Neural cell (in vitro differentiated cells): ENCODE measurements around the gene SETBP1.

Experiments used
- EP300 ChIP-seq: fragments of 450-650 bp; conservative IDR thresholded peaks from 2 replicates; pipeline ENCODE4 v1.6.1; 2014; ENCODE audit warnings: antibody characterized with exemption, mild to moderate bottlenecking, moderate library complexity; ENCODE audit not compliant: poor library complexity, severe bottlenecking
- SMC3 ChIP-seq: fragments of 450-650 bp; conservative IDR thresholded peaks from 2 replicates; pipeline ENCODE4 v1.6.1; 2014; ENCODE audit warnings: antibody characterized with exemption, mild to moderate bottlenecking, moderate library complexity; ENCODE audit not compliant: poor library complexity
- TF ChIP-seq, protein P1 (sequence below): fragments of 450-650 bp; IDR thresholded peaks from 2 replicates; pipeline ENCODE4 v1.5.1; 2014; ENCODE audit warnings: antibody characterized with exemption, mild to moderate bottlenecking, moderate library complexity; ENCODE audit not compliant: poor library complexity, severe bottlenecking

DNA sequence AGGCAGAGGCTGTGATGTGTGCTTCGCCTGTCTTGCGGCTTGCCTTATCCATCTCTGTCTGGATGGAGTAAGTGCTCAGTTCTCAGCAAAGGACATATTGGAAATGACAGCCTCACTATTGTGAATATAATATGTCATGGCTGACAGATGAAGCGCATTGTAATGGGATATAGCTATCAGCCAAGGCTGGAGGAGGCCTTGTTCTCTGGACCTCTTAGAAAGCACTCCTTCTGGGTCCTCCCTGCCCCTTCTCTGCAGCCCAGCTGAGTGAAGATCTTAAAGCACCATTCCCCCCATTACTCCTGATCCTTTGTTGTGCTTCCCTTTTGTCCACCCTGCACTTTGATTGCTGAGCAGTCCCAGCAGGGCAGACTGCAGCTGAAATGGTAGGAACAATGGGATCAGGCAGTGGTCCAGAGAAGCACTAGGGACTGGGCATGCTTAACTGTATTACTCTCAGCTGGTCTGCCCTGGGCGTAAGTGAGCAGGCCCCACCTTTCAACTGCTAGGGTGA, 265.3 kb downstream of the SETBP1 start:
- TF ChIP-seq, protein P1, sequence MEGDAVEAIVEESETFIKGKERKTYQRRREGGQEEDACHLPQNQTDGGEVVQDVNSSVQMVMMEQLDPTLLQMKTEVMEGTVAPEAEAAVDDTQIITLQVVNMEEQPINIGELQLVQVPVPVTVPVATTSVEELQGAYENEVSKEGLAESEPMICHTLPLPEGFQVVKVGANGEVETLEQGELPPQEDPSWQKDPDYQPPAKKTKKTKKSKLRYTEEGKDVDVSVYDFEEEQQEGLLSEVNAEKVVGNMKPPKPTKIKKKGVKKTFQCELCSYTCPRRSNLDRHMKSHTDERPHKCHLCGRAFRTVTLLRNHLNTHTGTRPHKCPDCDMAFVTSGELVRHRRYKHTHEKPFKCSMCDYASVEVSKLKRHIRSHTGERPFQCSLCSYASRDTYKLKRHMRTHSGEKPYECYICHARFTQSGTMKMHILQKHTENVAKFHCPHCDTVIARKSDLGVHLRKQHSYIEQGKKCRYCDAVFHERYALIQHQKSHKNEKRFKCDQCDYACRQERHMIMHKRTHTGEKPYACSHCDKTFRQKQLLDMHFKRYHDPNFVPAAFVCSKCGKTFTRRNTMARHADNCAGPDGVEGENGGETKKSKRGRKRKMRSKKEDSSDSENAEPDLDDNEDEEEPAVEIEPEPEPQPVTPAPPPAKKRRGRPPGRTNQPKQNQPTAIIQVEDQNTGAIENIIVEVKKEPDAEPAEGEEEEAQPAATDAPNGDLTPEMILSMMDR = peak; percentile 20
- TF ChIP-seq SMC3 (no peak), EP300 (peak; percentile 97)
